Activated CD4-positive, alpha-beta memory T cell treated with anti-CD3 and anti-CD28 coated beads for 36 hours (primary cell): ENCODE measurements around the gene SERGEF. TPM values are rescaled to one million over a fixed set of nuclear protein-coding genes. Genes with fewer than 3 reads are reported as not detected.

Experiments used
- CTCF ChIA-PET: fragments of 350-600 bp; sonication (Branson Sonifier 250); formaldehyde crosslinking; loops from one replicate; lab custom pipeline; 2021; ENCODE audit warnings: antibody characterized with exemption, inconsistent platforms; lab: Charles Lee
- POLR2A ChIA-PET: fragments of 350-600 bp; sonication (Branson Sonifier 250); formaldehyde crosslinking; loops from one replicate; lab custom pipeline; 2021; ENCODE audit warnings: antibody characterized with exemption; lab: Charles Lee
- DNase-seq: peaks from one replicate; pipeline ENCODE4 v3.0.0-alpha.2; 2020
- H3K27ac Mint-ChIP-seq: one replicate; pipeline ENCODE4 v1.8.0; 2021; ENCODE audit warnings: mixed read lengths
- H3K27me3 Mint-ChIP-seq: one replicate; pipeline ENCODE4 v1.8.0; 2021; ENCODE audit warnings: mixed read lengths
- H3K36me3 Mint-ChIP-seq: one replicate; pipeline ENCODE4 v1.8.0; 2021; ENCODE audit warnings: mixed read lengths
- H3K4me1 Mint-ChIP-seq: one replicate; pipeline ENCODE4 v1.8.0; 2021; ENCODE audit warnings: low read depth, mixed read lengths
- H3K4me3 Mint-ChIP-seq: one replicate; pipeline ENCODE4 v1.8.0; 2021; ENCODE audit warnings: mild to moderate bottlenecking, mixed read lengths
- H3K9me3 Mint-ChIP-seq: one replicate; pipeline ENCODE4 v1.8.0; 2021; ENCODE audit warnings: mixed read lengths
- intact Hi-C: fragments of 100-400 bp; cut with micrococcal nuclease; formaldehyde crosslinking; loops from one replicate; pipeline ENCODE4 v1.15.1; 2023
- total RNA-seq, 2 experiments: library from RNA; stranded (reverse); gene quantifications; one replicate each; pipeline ENCODE4 v1.2.3, GENCODE V29; 2021

Gene SERGEF
- total RNA-seq, 2 experiments from 2014 or later, result 42.7 to 44.2 TPM

DNA sequence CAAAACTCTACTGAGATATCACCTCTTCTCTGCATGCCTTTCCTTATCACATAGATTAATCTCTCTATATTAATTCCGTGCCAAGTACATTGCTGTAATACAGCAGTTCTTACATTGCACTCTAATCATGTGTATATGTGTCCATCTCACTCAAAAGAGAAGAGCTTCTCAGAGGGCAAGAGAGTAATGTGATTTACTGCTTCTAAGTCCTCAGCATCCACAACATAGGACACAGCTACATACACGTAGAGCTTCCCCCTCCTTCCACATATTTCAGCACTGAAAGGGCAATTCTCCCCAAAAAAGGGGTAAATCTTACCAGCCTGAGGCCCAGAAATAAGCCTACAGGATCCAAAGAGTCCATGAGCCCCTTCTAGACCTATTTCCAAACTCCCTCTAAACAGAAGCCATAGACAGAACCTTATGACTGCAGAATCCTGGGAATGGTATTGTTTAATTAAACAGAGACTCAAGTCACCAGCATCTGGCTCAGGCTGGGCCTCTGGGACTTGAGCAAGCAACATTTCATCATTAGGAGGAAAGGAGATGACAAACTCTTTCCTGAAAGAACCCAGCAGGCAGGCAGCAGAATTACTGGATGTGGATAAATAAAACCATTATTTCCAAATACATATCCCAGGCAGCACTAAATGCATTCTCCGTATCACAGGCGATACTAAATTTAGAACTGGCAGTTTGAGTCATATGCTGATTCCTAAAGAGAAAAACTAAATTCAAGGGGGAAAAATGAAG is 191.0 kb downstream of the SERGEF start:
- Mint-ChIP-seq H3K27ac (no peak overlapping the region), H3K4me1 (no peaks in the 10 kb centered on the region), H3K4me3 (no peak overlapping the region), H3K36me3 (peaks cover 2% of the 10 kb centered on the region), H3K27me3 (no peaks in the 10 kb centered on the region), H3K9me3 (no peaks in the 10 kb centered on the region)
- CTCF ChIA-PET, result no interaction called here
- no peak for DNase-seq
- intact Hi-C loops, result no loop called here
- POLR2A ChIA-PET, result no interaction called here

DNA sequence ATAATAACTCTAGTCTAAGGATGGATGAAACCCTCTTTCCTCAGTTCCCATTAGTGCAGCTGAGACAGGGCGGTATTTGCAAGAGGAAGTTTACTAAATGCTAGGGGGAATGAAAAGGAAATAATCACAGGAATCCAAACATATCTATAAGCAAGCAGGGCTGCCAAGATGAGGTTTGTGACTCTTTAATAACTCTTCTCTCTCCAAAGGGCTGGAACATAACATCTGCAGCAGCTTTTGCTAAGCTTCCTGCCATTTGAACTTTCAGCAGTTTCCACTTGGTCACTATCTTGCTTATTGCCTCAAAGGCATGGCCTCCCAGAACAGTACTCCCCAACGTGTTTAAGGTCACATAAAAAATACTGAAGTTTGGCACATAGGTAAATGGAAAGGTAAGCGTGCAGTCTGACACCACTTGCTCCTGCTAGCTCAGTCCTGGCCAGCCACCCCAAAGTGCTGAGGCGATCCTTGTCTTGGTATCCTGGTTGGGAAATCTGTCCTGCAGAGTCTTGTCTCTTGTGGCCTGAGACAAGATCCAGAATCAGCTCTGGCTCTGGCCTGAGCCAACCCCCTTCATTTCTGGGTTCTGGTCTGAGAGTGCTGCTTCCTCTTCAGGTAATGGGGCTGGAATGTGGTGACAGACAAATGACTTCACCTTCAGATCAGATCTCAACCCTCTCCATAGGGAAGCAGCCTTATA is 196.5 kb downstream of the SERGEF start:
- Mint-ChIP-seq H3K27me3 (no peaks in the 10 kb centered on the region), H3K9me3 (no peaks in the 10 kb centered on the region), H3K4me3 (no peak overlapping the region), H3K36me3 (no peaks in the 10 kb centered on the region), H3K4me1 (no peaks in the 10 kb centered on the region), H3K27ac (no peak overlapping the region)
- no peak for DNase-seq
- intact Hi-C loops, result no loop called here
- POLR2A ChIA-PET, result no interaction called here
- CTCF ChIA-PET, result no interaction called here

DNA sequence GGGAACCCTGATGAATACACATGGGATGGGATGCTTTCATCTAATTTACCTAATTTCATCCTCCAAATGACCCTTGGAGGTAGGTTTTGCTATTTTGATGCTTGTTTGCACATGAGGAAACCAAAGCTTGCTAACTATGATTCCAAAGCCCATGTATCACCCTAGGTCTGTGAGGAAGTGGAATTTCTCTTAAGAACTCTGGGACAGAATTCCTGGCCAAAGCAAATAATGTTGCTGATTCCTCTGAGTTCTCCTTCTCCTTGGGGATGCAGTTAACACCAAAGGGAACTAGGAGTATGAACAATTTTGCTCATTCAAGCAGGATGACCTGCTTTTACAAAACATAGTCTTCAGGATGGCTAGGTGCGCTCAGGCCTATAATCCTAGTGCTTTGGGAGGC is 198.3 kb downstream of the SERGEF start:
- Mint-ChIP-seq H3K36me3 (no peaks in the 10 kb centered on the region), H3K4me3 (no peak overlapping the region), H3K27me3 (no peaks in the 10 kb centered on the region), H3K27ac (no peak overlapping the region), H3K9me3 (no peaks in the 10 kb centered on the region), H3K4me1 (no peaks in the 10 kb centered on the region)
- intact Hi-C loops, result no loop called here
- CTCF ChIA-PET, result no interaction called here
- DNase-seq, result no peak
- POLR2A ChIA-PET, result no interaction called here

DNA sequence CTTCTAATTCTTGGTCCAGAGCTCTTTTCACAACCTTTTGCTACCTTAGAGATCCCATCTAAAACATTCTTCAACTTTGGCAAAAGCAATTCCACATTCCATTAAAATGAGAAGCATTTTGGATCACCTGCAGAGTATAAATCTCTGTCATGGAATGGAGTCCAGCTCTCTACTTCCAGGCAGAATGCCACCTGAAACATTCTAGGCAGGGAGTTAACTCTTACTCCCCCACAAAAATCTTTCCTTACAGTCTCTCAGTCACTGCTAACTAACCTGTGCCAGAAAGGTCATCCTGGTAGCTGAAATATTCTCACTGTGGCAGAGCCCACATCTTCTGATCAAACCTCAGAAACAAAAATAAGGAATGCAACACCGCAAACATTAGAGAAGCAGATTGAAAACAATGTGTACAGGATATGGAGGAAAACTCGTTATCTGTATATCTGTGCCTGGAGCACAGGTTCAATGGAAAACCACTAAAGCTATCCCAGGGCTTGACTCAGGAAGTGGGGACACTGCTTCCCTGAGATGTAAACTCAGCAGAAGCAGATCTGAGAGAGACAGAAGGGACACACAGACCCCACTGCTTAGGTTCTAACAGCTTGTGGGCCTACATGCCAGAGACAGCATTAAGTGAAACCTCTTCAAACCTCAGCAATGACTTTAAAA is 199.3 kb downstream of the SERGEF start:
- Mint-ChIP-seq H3K4me3 (no peak overlapping the region), H3K36me3 (peaks cover 1% of the 10 kb centered on the region), H3K4me1 (no peaks in the 10 kb centered on the region), H3K27ac (no peak overlapping the region), H3K9me3 (no peaks in the 10 kb centered on the region), H3K27me3 (no peaks in the 10 kb centered on the region)
- ChIA-PET CTCF (no interaction called here), POLR2A (no interaction called here)
- intact Hi-C loops, result no loop called here
- DNase-seq, result no peak

DNA sequence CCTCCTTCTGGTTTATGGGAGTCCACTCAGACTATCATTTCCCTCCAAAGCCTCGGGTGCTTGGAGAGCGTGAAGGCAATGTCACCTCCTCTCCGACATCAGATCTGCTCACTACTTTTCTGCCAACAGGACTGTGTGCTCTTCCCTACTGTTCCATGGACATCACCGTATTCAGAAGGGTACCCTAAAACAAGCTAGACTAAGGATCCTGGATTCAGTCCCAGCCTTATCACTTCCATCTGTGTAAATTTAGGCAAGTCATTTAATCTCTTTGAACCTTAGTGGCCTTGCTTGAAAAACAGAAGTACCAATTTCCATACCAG is 200.0 kb downstream of the SERGEF start:
- DNase-seq, result no peak
- Mint-ChIP-seq H3K9me3 (no peaks in the 10 kb centered on the region), H3K27ac (no peak overlapping the region), H3K27me3 (no peaks in the 10 kb centered on the region), H3K4me1 (no peaks in the 10 kb centered on the region), H3K36me3 (peaks cover 4% of the 10 kb centered on the region), H3K4me3 (no peak overlapping the region)
- POLR2A ChIA-PET, result no interaction called here
- intact Hi-C loops, result no loop called here
- CTCF ChIA-PET, result no interaction called here

DNA sequence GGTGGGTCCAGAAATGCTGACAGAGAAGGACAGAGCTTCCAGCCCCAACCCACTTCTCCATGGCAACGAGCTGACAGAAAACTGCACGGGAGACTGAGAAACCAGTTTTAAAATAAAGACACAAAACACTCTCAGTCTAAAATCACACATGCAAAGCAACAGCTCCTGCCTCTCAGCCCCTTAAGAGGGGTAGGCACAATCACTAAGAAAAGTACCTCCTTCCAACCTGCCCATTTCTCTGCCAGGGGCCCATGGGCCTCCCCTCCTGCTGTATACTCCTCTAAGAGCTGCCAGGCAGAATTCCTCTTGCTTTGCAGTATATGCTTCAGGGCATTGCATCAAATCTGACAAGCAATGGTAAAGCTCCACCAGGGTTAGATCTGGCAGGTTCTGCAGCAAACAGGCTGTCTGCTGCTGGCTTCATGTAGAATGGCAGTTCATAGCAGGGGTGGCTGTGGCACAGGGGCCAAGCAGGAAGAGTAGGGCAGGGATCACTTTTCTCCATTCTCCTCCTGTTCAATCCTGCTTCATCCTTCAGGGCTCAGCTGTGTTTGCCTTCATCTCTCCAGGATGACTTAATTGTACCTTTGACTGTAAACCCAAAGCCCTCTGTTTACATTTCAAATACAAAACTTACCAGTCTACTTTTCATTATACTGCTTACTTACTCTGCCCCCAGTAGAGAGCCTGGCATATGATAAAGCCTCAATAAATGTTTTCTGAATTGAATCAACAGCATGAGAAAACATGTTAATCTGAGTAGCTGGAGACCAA is 200.6 kb downstream of the SERGEF start:
- Mint-ChIP-seq H3K9me3 (no peaks in the 10 kb centered on the region), H3K27me3 (no peaks in the 10 kb centered on the region), H3K4me3 (no peak overlapping the region), H3K4me1 (no peaks in the 10 kb centered on the region), H3K27ac (no peak overlapping the region), H3K36me3 (peaks cover 4% of the 10 kb centered on the region)
- intact Hi-C loops, result no loop called here
- CTCF ChIA-PET, result no interaction called here
- no peak for DNase-seq
- POLR2A ChIA-PET, result no interaction called here

DNA sequence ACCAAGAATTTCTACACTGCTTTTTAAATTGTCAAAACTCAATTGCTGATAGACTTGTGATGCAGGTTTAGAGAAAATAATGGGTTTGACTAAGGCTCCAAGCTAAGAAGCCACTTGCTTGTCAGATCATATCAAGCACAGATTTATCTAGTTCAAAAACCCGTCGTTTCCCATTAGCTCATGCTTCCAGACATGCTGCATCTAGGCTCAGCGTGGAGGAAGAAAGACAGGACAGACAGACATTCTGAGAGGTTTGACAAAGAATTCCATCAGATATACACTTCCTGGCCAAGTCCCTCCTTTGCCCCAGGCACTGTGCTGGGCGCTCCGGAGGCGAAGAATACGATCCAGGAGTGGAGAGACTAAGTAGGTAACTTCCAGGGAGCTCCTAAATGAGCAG is 201.5 kb downstream of the SERGEF start:
- H3K27ac Mint-ChIP-seq, result no peak overlapping the region
- no peaks in the 10 kb centered on the region for H3K9me3 Mint-ChIP-seq
- ChIA-PET POLR2A (no interaction called here), CTCF (no interaction called here)
- no peak overlapping the region for H3K4me3 Mint-ChIP-seq
- DNase-seq, result no peak
- H3K27me3 Mint-ChIP-seq, result no peaks in the 10 kb centered on the region
- H3K4me1 Mint-ChIP-seq, result no peaks in the 10 kb centered on the region
- intact Hi-C loops, result no loop called here
- H3K36me3 Mint-ChIP-seq, result peaks cover 5% of the 10 kb centered on the region

DNA sequence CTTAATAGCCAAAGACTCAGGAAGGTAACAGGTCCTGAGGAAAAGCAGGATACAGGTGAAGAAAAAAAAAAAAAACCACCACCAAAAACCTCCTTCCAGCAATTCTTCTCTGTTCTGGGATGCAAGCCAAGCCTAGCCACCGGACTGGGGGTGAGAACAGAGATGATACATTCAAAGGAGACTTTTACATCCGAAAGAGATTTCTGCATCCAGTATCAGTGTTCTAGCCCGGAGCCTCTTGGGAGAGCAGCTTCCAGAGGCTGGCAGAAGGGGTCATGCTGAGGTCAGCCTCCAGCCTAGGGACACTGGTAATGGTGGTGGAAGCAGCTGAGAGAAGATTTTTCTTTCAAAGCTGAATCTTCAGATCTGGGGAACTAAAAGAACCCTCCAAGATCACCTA is 202.1 kb downstream of the SERGEF start:
- CTCF ChIA-PET, result no interaction called here

DNA sequence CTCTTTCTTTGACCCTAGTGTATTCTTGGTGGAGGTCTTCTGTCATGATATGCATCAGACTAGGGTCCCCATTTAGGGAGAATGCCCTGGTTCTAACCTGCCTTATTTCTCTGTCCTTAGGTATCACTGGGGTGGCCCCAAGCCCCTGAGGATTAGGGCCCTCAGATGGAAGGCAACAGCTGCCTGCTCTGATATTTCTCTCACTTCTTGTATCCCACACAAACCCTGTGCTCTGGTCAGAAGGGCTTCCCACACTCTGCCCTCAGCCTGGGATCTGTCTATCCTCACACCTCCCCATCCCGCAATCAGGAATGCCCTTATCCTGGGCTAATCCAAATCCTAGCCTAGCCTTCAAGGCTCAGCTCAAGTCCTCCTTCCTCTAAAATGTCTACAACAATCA is 202.8 kb downstream of the SERGEF start:
- ChIA-PET CTCF (no interaction called here), POLR2A (no interaction called here)
- H3K9me3 Mint-ChIP-seq, result no peaks in the 10 kb centered on the region
- peaks cover 5% of the 10 kb centered on the region for H3K36me3 Mint-ChIP-seq
- no peaks in the 10 kb centered on the region for H3K4me1 Mint-ChIP-seq
- no peak overlapping the region for H3K4me3 Mint-ChIP-seq
- no peak for DNase-seq
- no peak overlapping the region for H3K27ac Mint-ChIP-seq
- intact Hi-C loops, result no loop called here
- H3K27me3 Mint-ChIP-seq, result no peaks in the 10 kb centered on the region

More for the DNA sequence above, 202.1 kb downstream of the SERGEF start:
- no peak for DNase-seq
- POLR2A ChIA-PET, result no interaction called here
- Mint-ChIP-seq H3K4me3 (no peak overlapping the region), H3K36me3 (peaks cover 5% of the 10 kb centered on the region), H3K27ac (no peak overlapping the region), H3K27me3 (no peaks in the 10 kb centered on the region), H3K4me1 (no peaks in the 10 kb centered on the region), H3K9me3 (no peaks in the 10 kb centered on the region)
- intact Hi-C loops, result no loop called here

DNA sequence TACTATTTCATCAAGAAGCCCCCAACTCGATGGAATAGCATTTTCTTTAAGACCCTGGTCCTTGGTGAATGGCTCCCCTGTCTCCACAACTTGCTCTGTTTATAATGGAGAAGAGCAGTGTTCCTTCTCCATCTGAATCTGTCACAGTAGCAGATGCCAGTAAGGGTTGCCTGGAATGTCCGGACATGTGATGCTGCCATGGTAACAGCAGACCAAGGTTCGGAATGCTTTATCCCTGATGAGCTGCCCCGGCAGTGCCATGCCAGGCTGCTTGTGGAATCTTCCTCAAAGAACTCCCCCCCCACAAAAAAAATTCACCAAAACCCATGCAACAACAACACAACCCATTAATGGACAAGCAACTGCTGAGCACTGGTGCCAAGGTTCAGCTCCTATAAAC is 205.8 kb downstream of the SERGEF start:
- POLR2A ChIA-PET, result no interaction called here
- intact Hi-C loops, result no loop called here
- H3K36me3 Mint-ChIP-seq, result peaks cover 5% of the 10 kb centered on the region
- DNase-seq, result no peak
- CTCF ChIA-PET, result no interaction called here
- no peaks in the 10 kb centered on the region for H3K27me3 Mint-ChIP-seq
- no peaks in the 10 kb centered on the region for H3K9me3 Mint-ChIP-seq
- no peak overlapping the region for H3K4me3 Mint-ChIP-seq
- no peak overlapping the region for H3K27ac Mint-ChIP-seq
- no peaks in the 10 kb centered on the region for H3K4me1 Mint-ChIP-seq

DNA sequence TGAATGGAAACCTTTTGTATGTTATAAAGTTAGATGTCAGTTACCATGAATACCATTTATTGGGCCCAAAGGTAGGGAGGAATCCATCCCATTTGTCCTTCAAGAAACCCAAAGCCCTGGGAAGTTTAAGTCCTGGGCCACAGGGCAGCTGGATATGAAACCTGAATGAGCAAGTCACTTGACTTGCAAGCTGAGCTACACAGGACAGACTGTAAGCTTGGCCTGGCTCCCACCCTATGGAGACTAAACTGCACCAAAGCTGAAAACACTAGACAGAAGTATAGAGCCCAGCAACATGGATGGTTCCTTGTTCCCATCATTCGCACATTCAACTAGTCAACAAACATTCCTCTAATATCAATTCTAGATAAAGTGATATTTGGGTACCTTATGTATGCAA is 207.0 kb downstream of the SERGEF start:
- intact Hi-C loops, result no loop called here

DNA sequence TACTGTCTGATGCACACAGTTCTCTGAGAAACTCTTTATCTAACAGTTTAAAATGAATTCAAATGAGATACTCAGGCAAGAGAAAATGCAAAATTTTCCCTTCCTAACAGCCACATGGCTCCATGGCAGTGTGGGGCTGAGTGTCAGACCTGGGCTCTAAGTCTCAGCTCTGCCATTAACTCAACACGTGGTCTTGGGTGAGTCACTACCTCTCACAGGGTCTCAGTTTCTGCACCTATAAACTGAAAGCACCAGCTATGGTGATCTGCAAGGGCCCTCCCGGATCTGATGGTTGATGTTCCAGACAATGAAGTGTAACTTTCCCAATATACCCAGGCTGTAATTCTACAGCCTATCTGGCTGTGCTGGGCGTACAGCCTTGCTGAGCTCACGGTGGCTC is 207.8 kb downstream of the SERGEF start:
- H3K27me3 Mint-ChIP-seq, result no peaks in the 10 kb centered on the region
- ChIA-PET POLR2A (no interaction called here), CTCF (no interaction called here)
- no peak overlapping the region for H3K4me3 Mint-ChIP-seq
- intact Hi-C loops, result no loop called here
- no peak overlapping the region for H3K27ac Mint-ChIP-seq
- peaks cover 7% of the 10 kb centered on the region for H3K36me3 Mint-ChIP-seq
- H3K9me3 Mint-ChIP-seq, result no peaks in the 10 kb centered on the region
- DNase-seq, result no peak
- H3K4me1 Mint-ChIP-seq, result no peaks in the 10 kb centered on the region

More for the DNA sequence above, 207.0 kb downstream of the SERGEF start:
- Mint-ChIP-seq H3K27ac (no peak overlapping the region), H3K9me3 (no peaks in the 10 kb centered on the region), H3K4me3 (no peak overlapping the region), H3K27me3 (no peaks in the 10 kb centered on the region), H3K36me3 (peaks cover 5% of the 10 kb centered on the region), H3K4me1 (no peaks in the 10 kb centered on the region)
- CTCF ChIA-PET, result no interaction called here
- POLR2A ChIA-PET, result no interaction called here
- no peak for DNase-seq
